Nephron progenitor cell (in vitro differentiated cells): ENCODE measurements around the gene MEAK7.
"Not testable (repeated sequence)": the region's sequence is repeated elsewhere in the genome, so short reads cannot be mapped to it uniquely, and the experiment has no call there.

ENCODE experiments used
- DNase-seq: peaks from one replicate; pipeline ENCODE4 v3.0.0; 2021
- H3K27ac Mint-ChIP-seq: 2 replicates; pipeline ENCODE4 v1.8.0; 2021; ENCODE audit warnings: mild to moderate bottlenecking, moderate library complexity, mixed read lengths
- H3K27me3 Mint-ChIP-seq: 2 replicates; pipeline ENCODE4 v1.8.0; 2021; ENCODE audit warnings: mild to moderate bottlenecking, low read depth, mixed read lengths; ENCODE audit not compliant: poor library complexity
- H3K36me3 Mint-ChIP-seq: 2 replicates; pipeline ENCODE4 v1.8.0; 2021; ENCODE audit warnings: low read depth, mixed read lengths
- H3K4me1 Mint-ChIP-seq: 2 replicates; pipeline ENCODE4 v1.8.0; 2021; ENCODE audit warnings: mixed read lengths
- H3K4me3 Mint-ChIP-seq: 2 replicates; pipeline ENCODE4 v1.8.0; 2021; ENCODE audit warnings: mild to moderate bottlenecking, moderate library complexity, mixed read lengths
- H3K9me3 Mint-ChIP-seq: 2 replicates; pipeline ENCODE4 v1.8.0; 2021; ENCODE audit warnings: mild to moderate bottlenecking, moderate library complexity, mixed read lengths
- TF ChIP-seq, protein P1 (sequence below): fragments of 200-600 bp; sonication (generic); IDR thresholded peaks from 2 replicates; pipeline ENCODE4 v1.5.0; 2021; ENCODE audit warnings: antibody characterized with exemption

Gene MEAK7

DNA sequence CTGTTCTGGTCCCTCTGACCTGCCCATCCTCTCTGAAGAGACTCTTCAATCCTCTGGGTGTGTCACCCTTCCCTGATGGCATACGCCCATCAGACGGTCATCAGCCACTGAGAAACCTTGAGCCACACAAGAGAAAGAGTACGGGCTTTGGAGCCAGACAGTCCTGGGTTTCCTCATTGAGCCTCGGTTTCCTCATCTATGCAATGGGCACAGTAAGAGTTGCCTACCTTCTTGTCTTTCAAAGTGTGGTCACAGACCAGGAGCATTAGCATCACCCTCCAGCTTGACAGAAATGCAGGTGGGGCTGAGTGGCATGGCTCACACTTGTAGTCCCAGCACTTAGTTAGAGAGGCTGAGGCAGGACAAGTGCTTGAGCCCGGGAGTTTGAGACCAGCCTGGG is 26.1 kb upstream of the MEAK7 start:
- no peak for DNase-seq
- TF ChIP-seq, protein P1, sequence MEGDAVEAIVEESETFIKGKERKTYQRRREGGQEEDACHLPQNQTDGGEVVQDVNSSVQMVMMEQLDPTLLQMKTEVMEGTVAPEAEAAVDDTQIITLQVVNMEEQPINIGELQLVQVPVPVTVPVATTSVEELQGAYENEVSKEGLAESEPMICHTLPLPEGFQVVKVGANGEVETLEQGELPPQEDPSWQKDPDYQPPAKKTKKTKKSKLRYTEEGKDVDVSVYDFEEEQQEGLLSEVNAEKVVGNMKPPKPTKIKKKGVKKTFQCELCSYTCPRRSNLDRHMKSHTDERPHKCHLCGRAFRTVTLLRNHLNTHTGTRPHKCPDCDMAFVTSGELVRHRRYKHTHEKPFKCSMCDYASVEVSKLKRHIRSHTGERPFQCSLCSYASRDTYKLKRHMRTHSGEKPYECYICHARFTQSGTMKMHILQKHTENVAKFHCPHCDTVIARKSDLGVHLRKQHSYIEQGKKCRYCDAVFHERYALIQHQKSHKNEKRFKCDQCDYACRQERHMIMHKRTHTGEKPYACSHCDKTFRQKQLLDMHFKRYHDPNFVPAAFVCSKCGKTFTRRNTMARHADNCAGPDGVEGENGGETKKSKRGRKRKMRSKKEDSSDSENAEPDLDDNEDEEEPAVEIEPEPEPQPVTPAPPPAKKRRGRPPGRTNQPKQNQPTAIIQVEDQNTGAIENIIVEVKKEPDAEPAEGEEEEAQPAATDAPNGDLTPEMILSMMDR, result no peak
- Mint-ChIP-seq H3K9me3 (peaks cover 23% of the 10 kb centered on the region), H3K27ac (no peak overlapping the region), H3K4me1 (peaks cover 63% of the 10 kb centered on the region), H3K27me3 (peaks cover 4% of the 10 kb centered on the region), H3K4me3 (no peak overlapping the region), H3K36me3 (peaks cover 7% of the 10 kb centered on the region)

DNA sequence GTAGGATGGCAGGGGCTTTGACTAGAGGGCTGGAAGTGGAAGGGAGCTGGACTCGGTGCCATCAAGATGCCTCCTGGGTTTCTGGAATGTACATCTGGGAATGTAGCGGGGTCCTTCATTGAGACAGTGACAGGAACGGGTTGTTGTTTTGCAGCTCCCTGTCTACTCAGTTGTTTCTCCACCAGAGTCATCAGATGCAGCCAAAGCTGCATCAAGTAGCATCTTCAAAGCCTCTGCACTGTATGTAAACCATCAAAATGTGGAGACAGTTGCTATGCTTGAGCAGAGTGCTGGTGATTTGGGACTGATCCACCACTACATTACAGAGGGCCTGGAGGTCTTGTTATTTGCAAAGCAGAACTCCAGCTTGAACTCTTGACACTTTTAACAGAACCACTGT is 25.1 kb upstream of the MEAK7 start:
- peaks cover 7% of the 10 kb centered on the region for H3K36me3 Mint-ChIP-seq
- TF ChIP-seq, protein P1, result no peak
- H3K27ac Mint-ChIP-seq, result no peak overlapping the region
- no peak for DNase-seq
- peaks cover 23% of the 10 kb centered on the region for H3K9me3 Mint-ChIP-seq
- H3K4me3 Mint-ChIP-seq, result no peak overlapping the region
- peaks cover 62% of the 10 kb centered on the region for H3K4me1 Mint-ChIP-seq
- H3K27me3 Mint-ChIP-seq, result peaks cover 4% of the 10 kb centered on the region

DNA sequence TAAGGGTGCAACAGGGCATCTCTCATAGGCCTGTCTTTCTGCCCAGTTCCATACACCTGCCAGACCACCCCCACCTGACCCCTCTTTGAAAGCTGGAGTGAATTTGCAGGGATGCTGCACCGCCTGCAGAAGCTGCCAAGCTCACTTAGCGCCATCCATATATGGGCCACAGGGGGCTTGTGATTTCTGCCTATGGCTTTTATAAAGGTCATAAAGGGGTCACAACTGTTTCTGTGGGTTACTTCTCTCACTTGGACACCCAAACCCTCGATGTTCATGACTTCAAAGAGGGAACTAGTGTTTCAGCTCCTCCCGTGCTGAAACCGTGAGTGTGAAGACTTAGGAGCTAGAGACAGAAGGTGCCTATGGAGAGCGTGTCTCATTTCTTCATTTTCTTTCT is 23.9 kb upstream of the MEAK7 start:
- TF ChIP-seq, protein P1, result no peak
- H3K9me3 Mint-ChIP-seq, result peaks cover 23% of the 10 kb centered on the region
- H3K27me3 Mint-ChIP-seq, result peaks cover 4% of the 10 kb centered on the region
- peaks cover 7% of the 10 kb centered on the region for H3K36me3 Mint-ChIP-seq
- peaks cover 57% of the 10 kb centered on the region for H3K4me1 Mint-ChIP-seq
- no peak overlapping the region for H3K27ac Mint-ChIP-seq
- no peak for DNase-seq
- no peak overlapping the region for H3K4me3 Mint-ChIP-seq

DNA sequence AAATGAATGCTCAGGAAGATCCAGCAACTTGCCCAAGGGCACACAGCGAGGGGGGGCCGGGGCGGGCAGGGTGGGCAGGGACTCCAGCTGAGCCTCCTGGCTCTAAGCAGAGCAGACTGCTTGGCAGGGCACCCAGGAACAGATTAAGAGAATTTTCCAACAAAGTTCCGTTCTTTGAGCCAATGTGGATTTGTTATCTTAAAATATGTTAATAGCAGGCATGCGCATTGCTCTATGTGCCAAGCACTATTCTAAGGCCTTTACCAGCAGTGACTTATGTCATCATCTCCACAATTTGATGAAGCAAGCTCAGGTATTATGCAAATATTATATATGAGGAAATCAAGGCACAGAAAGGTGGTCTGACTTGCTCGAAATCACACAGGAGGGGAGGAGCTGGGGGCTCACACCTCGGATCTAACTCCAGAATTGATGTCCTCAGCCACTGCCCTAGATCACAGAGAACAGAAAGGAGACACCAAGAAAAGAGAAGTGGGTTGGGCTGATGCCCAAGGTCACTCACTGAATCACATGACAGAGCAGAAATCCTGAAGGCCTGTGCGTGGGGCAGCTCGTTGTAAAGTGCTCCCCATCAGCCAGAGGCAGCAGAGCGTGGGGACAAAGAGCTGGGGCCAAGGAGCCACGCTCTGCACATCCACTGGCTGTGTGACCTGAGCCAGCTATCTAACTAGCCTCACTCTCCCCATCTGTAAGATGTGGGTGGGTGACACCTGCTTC is 23.2 kb upstream of the MEAK7 start:
- TF ChIP-seq, protein P1, result no peak
- DNase-seq, result no peak
- Mint-ChIP-seq H3K4me3 (no peak overlapping the region), H3K36me3 (peaks cover 7% of the 10 kb centered on the region), H3K27ac (peak overlapping the region; percentile 69), H3K27me3 (peaks cover 7% of the 10 kb centered on the region), H3K9me3 (peaks cover 27% of the 10 kb centered on the region), H3K4me1 (peaks cover 51% of the 10 kb centered on the region)

DNA sequence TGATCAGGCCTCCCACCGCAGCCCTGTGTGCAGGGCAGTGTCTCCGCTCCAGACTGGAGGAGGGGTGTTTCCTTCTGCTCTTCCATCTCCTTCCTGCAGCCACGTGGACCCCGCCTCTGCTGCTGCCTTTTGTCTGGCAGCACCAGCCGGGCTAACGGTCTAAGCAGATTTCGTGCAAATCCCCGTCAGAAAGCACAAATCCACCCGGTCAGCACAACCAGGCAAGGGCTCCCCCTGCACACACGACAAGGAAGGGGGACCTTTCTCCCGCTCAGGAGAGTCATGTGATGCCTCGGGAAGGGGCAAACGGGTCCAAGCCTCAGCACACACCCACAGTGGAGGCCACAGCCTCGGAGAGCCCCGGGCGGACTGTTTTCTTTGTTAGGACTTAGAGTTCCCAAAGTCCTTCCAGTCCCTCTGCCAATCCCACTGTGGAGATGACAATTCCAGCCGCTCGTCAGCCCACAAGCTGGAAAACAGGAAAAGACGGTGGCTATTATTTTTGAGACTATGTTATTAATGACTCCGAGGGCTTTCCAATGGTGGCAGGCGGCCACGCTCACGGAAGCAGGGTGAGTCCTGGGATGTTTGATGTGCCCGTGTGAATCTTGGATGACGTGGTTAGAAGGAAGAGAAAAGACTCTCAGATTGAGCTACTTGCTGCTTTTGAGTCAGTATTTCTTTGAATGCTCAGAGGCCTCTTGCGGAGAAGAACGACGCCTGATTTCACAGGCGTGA is 22.5 kb upstream of the MEAK7 start:
- H3K36me3 Mint-ChIP-seq, result peaks cover 7% of the 10 kb centered on the region
- TF ChIP-seq, protein P1, result no peak
- H3K9me3 Mint-ChIP-seq, result peaks cover 27% of the 10 kb centered on the region
- H3K27me3 Mint-ChIP-seq, result peaks cover 7% of the 10 kb centered on the region
- H3K4me3 Mint-ChIP-seq, result peak overlapping the region; percentile 13
- DNase-seq, result no peak
- peak overlapping the region; percentile 69 for H3K27ac Mint-ChIP-seq
- H3K4me1 Mint-ChIP-seq, result peaks cover 44% of the 10 kb centered on the region

DNA sequence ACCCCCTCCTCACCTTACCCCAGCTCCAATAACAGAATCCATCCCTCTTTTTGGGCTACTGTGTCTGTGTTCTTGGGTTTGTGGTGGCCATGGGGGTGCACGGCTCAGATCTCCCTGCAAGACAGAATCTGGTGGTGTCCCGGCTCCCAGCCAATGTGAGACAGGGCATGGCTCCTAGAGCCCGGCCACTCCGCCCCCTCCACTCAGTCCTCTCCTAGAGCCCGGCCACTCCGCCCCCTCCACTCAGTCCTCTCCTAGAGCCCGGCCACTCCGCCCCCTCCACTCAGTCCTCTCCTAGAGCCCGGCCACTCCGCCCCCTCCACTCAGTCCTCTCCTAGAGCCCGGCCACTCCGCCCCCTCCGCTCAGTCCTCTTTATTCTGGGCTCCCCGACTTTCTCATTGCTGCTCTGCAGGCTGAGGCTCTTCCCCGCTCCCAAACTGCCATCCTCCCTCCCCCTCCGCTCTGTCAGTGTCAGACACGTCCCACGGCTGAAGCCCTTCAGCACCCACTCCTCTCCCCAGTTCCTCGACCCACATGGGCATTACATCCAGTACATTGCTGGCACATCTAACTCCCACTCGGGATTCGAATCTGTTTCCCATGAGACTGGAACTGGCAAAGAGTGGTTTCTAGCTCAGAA is 20.6 kb upstream of the MEAK7 start:
- H3K27me3 Mint-ChIP-seq, result not testable (repeated sequence)

More for the DNA sequence above, 20.6 kb upstream of the MEAK7 start:
- DNase-seq, H3K27ac Mint-ChIP-seq, H3K4me3 Mint-ChIP-seq, H3K36me3 Mint-ChIP-seq: not testable (repeated sequence)
- H3K4me1 Mint-ChIP-seq, result peaks cover 47% of the 10 kb centered on the region
- H3K9me3 Mint-ChIP-seq, result peaks cover 20% of the 10 kb centered on the region
